Kidney (tissue), 14 donors: ENCODE measurements around the gene ABCA1. TPM values are rescaled to one million over a fixed set of nuclear protein-coding genes. Genes with fewer than 3 reads are reported as not detected.
"Not testable (repeated sequence)": the region's sequence is repeated elsewhere in the genome, so short reads cannot be mapped to it uniquely, and the experiment has no call there.

Experiments
- DNase-seq, 5 donors: peaks; one replicate each; pipeline ENCODE4 v3.0.0-alpha.2; 2013 to 2020
- FAIRE-seq: peaks from 2 replicates; lab custom pipeline; 2012; peaks lifted over from hg19 to GRCh38; lab: Jason Lieb, UNC
- H3K27ac ChIP-seq, 2 donors: one replicate each; pipeline ENCODE4 v1.7.0; 2013; ENCODE audit warnings: low read depth in 2 of 2, low read length in 2 of 2, inconsistent platforms in 1 of 2
- H3K27me3 ChIP-seq: one replicate; pipeline ENCODE4 v1.7.1; 2013; ENCODE audit warnings: low read length, inconsistent platforms; ENCODE audit not compliant: control insufficient read depth, insufficient read depth
- H3K36me3 ChIP-seq, 3 donors: one replicate each; pipeline versions ENCODE4 v1.7.0 to v1.7.1; 2013; ENCODE audit warnings: low read length in 3 of 3, control low read depth in 1 of 3, inconsistent platforms in 1 of 3; ENCODE audit not compliant: insufficient read depth in 3 of 3, control insufficient read depth in 2 of 3
- H3K4me1 ChIP-seq, 3 donors: one replicate each; pipeline versions ENCODE4 v1.7.0 to v1.7.1; 2013; ENCODE audit warnings: low read length in 3 of 3, inconsistent platforms in 1 of 3, low read depth in 1 of 3; ENCODE audit not compliant: control insufficient read depth in 2 of 3, insufficient read depth in 2 of 3
- H3K4me3 ChIP-seq, 3 donors: one replicate each; pipeline versions ENCODE4 v1.7.0 to v1.8.1; 2013; ENCODE audit warnings: low read length in 3 of 3, control low read depth in 1 of 3, inconsistent platforms in 1 of 3
- H3K9ac ChIP-seq, 3 donors: one replicate each; pipeline versions ENCODE4 v1.7.0 to v1.7.1; 2013; ENCODE audit warnings: low read length in 3 of 3, control low read depth in 1 of 3, inconsistent platforms in 1 of 3
- H3K9me3 ChIP-seq, 3 donors: one replicate each; pipeline versions ENCODE4 v1.7.0 to v1.7.1; 2013; ENCODE audit warnings: low read length in 3 of 3, control low read depth in 1 of 3, inconsistent platforms in 1 of 3; ENCODE audit not compliant: control insufficient read depth in 2 of 3, insufficient read depth in 1 of 3
- CTCF ChIP-seq: IDR thresholded peaks from 3 replicates; pipeline ENCODE4 v1.5.1; 2012; ENCODE audit warnings: mild to moderate bottlenecking, moderate library complexity, borderline replicate concordance; ENCODE audit not compliant: insufficient read depth; ENCODE audit errors: extremely low read depth
- intact Hi-C: fragments of 100-400 bp; cut with DNase I; formaldehyde crosslinking; loops from one replicate; pipeline ENCODE4 v1.11.1; 2022
- polyA plus RNA-seq: library from polyadenylated mRNA; stranded (reverse); fragments of 350-450 nt; fragmentation: Illumina TruSeq; extraction: RNeasy Lipid Tissue Mini Kit (QIAGEN cat#74804); gene quantifications from one replicate; pipeline ENCODE4 v1.2.3, GENCODE V29; 2014; ENCODE audit warnings: low read depth, low replicate concordance; ENCODE audit not compliant: insufficient read depth
- total RNA-seq: library from RNA; stranded (reverse); fragmentation: NEBNext Ultra II Directional; extraction: Animal tissue kit (Norgen Biotek cat#: 25700); gene quantifications from one replicate; pipeline ENCODE4 v1.2.1, GENCODE V29; 2021
- donor health status: control.
- donor health status: control.
- donor health status: control.
- donor health status: control.
- donor health status: control.
- donor health status: DM: yes; HTN: yes; CAD: no.
- donor health status: Normal renal cell carcinoma (clear cell type).

The ABCA1 gene
- total and polyA plus RNA-seq, 2 donors from 2014 or later = 1.4 to 26.1 TPM

- no peaks in the 10 kb centered on the region for H3K9me3 ChIP-seq
- FAIRE-seq (no peak), DNase-seq (no peak)
- H3K9ac ChIP-seq = no peak overlapping the region
- no peak overlapping the region for H3K4me3 ChIP-seq
- intact Hi-C loops = no loop called here
- H3K4me1 ChIP-seq = peaks cover 0 to 2% (median 0%) of the 10 kb centered on the region in 3 donors
- no peak for TF ChIP-seq CTCF
- H3K27ac ChIP-seq = no peak overlapping the region
- no peaks in the 10 kb centered on the region for H3K36me3 ChIP-seq
- H3K27me3 ChIP-seq = no peaks in the 10 kb centered on the region
Observed at GRCh38 chr9:104931256-104931655, 3.3 kb upstream of the ABCA1 start.

GRCh38 chr9:104927216-104927911, 591 bp downstream of the ABCA1 start:
- H3K27ac ChIP-seq = peak overlapping the region; percentile 32 to 71
- DNase-seq = peak; percentile 51 to 85 (median 71)
- H3K4me3 ChIP-seq = peak overlapping the region; percentile 79 to 93 (median 81)
- H3K27me3 ChIP-seq = no peaks in the 10 kb centered on the region
- no peaks in the 10 kb centered on the region for H3K9me3 ChIP-seq
- FAIRE-seq = no peak
- no peak for TF ChIP-seq CTCF
- H3K4me1 ChIP-seq = peaks cover 0 to 2% (median 0%) of the 10 kb centered on the region in 3 donors
- intact Hi-C loops = no loop called here
- H3K9ac ChIP-seq = peak overlapping the region; percentile 37 to 80 (median 44)
- H3K36me3 ChIP-seq = no peaks in the 10 kb centered on the region

GRCh38 chr9:104923740-104924139, 4.2 kb downstream of the ABCA1 start:
- no peaks in the 10 kb centered on the region for H3K27me3 ChIP-seq
- H3K9ac ChIP-seq = no peak overlapping the region
- DNase-seq (no peak), FAIRE-seq (no peak)
- H3K36me3 ChIP-seq = no peaks in the 10 kb centered on the region
- TF ChIP-seq CTCF = no peak
- peaks cover 0 to 9% (median 0%) of the 10 kb centered on the region in 3 donors for H3K4me1 ChIP-seq
- no peak overlapping the region for H3K4me3 ChIP-seq
- no peaks in the 10 kb centered on the region for H3K9me3 ChIP-seq
- intact Hi-C loops = no loop called here
- H3K27ac ChIP-seq = no peak overlapping the region

- no peak overlapping the region for H3K9ac ChIP-seq
- intact Hi-C loops = no loop called here
- H3K4me3 ChIP-seq = no peak overlapping the region
Observed at GRCh38 chr9:104923289-104923688, 4.7 kb downstream of the ABCA1 start.

GRCh38 chr9:104922748-104923147, 5.2 kb downstream of the ABCA1 start:
- DNase-seq, H3K9me3 ChIP-seq, FAIRE-seq, H3K27me3 ChIP-seq, H3K27ac ChIP-seq, H3K4me1 ChIP-seq, H3K36me3 ChIP-seq, H3K9ac ChIP-seq, intact Hi-C loops, H3K4me3 ChIP-seq: not testable (repeated sequence)

More at GRCh38 chr9:104923289-104923688, 4.7 kb downstream of the ABCA1 start:
- Histone ChIP-seq H3K27ac (no peak overlapping the region), H3K4me1 (peaks cover 0 to 6% (median 0%) of the 10 kb centered on the region in 3 donors), H3K9me3 (no peaks in the 10 kb centered on the region), H3K36me3 (no peaks in the 10 kb centered on the region), H3K27me3 (no peaks in the 10 kb centered on the region)
- no peak for TF ChIP-seq CTCF
- FAIRE-seq = no peak
- no peak for DNase-seq
